Neural cell (in vitro differentiated cells): ENCODE data around the gene C19orf85. TPM values are rescaled to one million over a fixed set of nuclear protein-coding genes. Genes with fewer than 3 reads are reported as not detected.

ENCODE experiments used
- H2AFZ ChIP-seq: fragments of 200-600, 300-800 bp; sonication (generic), shearing (Covaris generic); 2 replicates; pipeline ENCODE4 v1.6.0; 2014; ENCODE audit warnings: low read depth, mild to moderate bottlenecking, antibody characterized with exemption, low read length, moderate library complexity
- H3F3A ChIP-seq: fragments of 200-600 bp; shearing (Covaris generic); 2 replicates; pipeline ENCODE4 v1.6.1; 2016; ENCODE audit warnings: mild to moderate bottlenecking, moderate library complexity, mixed read lengths, antibody characterized with exemption, low read length; ENCODE audit not compliant: insufficient read depth, poor library complexity, severe bottlenecking
- H3K27ac ChIP-seq: fragments of 200-600, 300-800 bp; sonication (generic), shearing (Covaris generic); 2 replicates; pipeline ENCODE4 v1.5.1; 2014; ENCODE audit warnings: mild to moderate bottlenecking, low read length, moderate library complexity
- H3K27me3 ChIP-seq: fragments of 300-800, 200-600 bp; sonication (generic), shearing (Covaris generic); 2 replicates; pipeline ENCODE4 v1.6.0; 2014; ENCODE audit warnings: mild to moderate bottlenecking, low read depth, low read length, moderate library complexity; ENCODE audit not compliant: insufficient read depth
- H3K36me3 ChIP-seq: fragments of 300-800, 200-600 bp; sonication (generic), shearing (Covaris generic); 2 replicates; pipeline ENCODE4 v1.5.1; 2014; ENCODE audit warnings: mild to moderate bottlenecking, antibody characterized with exemption, low read length, moderate library complexity; ENCODE audit not compliant: insufficient read depth
- H3K4me2 ChIP-seq: fragments of 300-800, 200-600 bp; sonication (generic), shearing (Covaris generic); 2 replicates; pipeline ENCODE4 v1.6.0; 2014; ENCODE audit warnings: mild to moderate bottlenecking, low read length
- H3K4me3 ChIP-seq: fragments of 300-800, 200-600 bp; sonication (generic), shearing (Covaris generic); 2 replicates; pipeline ENCODE4 v1.5.1; 2014; ENCODE audit warnings: mild to moderate bottlenecking, low read length, moderate library complexity
- H3K79me2 ChIP-seq: fragments of 200-600 bp; shearing (Covaris generic); replicated peaks from 2 replicates; pipeline ENCODE4 v1.6.0; 2014; ENCODE audit warnings: mild to moderate bottlenecking, low read length, moderate library complexity; ENCODE audit not compliant: insufficient read depth
- H3K9ac ChIP-seq: fragments of 300-800, 200-600 bp; sonication (generic), shearing (Covaris generic); 2 replicates; pipeline ENCODE4 v1.6.1; 2016; ENCODE audit warnings: mild to moderate bottlenecking, low read length, mixed read lengths
- H3K9me2 ChIP-seq: fragments of 200-600 bp; shearing (Covaris generic); 2 replicates; pipeline ENCODE4 v1.6.1; 2016; ENCODE audit warnings: mild to moderate bottlenecking, low read length, mixed read lengths; ENCODE audit not compliant: insufficient read depth
- H3K9me3 ChIP-seq: fragments of 200-600, 300-800 bp; sonication (generic), shearing (Covaris generic); 2 replicates; pipeline ENCODE4 v1.6.1; 2016; ENCODE audit warnings: mild to moderate bottlenecking, mixed run types, low read length, moderate library complexity, mixed read lengths
- H4K20me1 ChIP-seq: fragments of 200-600 bp; shearing (Covaris generic); 2 replicates; pipeline ENCODE4 v1.6.1; 2016; ENCODE audit warnings: mild to moderate bottlenecking, mixed run types; ENCODE audit not compliant: insufficient read depth
- CTCF ChIP-seq: fragments of 450-650 bp; IDR thresholded peaks from 2 replicates; pipeline ENCODE4 v1.5.1; 2014; ENCODE audit warnings: antibody characterized with exemption, mild to moderate bottlenecking, moderate library complexity; ENCODE audit not compliant: poor library complexity, severe bottlenecking
- EP300 ChIP-seq: fragments of 450-650 bp; conservative IDR thresholded peaks from 2 replicates; pipeline ENCODE4 v1.6.1; 2014; ENCODE audit warnings: antibody characterized with exemption, mild to moderate bottlenecking, moderate library complexity; ENCODE audit not compliant: poor library complexity, severe bottlenecking
- EZH2 ChIP-seq: fragments of 200-600, 300-800 bp; shearing (Covaris generic), sonication (generic); IDR thresholded peaks from 2 replicates; pipeline ENCODE4 v1.6.1; 2014; ENCODE audit warnings: antibody characterized with exemption, low read length, borderline replicate concordance, mild to moderate bottlenecking; ENCODE audit not compliant: insufficient read depth, poor library complexity, severe bottlenecking
- MXI1 ChIP-seq: fragments of 450-650 bp; conservative IDR thresholded peaks from 2 replicates; pipeline ENCODE4 v1.6.1; 2014; ENCODE audit warnings: antibody characterized with exemption, mild to moderate bottlenecking; ENCODE audit not compliant: poor library complexity, severe bottlenecking
- POLR2AphosphoS5 ChIP-seq: IDR thresholded peaks from 2 replicates; pipeline ENCODE4 v1.6.1; 2012
- RAD21 ChIP-seq: fragments of 450-650 bp; conservative IDR thresholded peaks from 2 replicates; pipeline ENCODE4 v1.6.1; 2014; ENCODE audit warnings: antibody characterized with exemption, mild to moderate bottlenecking, moderate library complexity
- REST ChIP-seq: IDR thresholded peaks from 2 replicates; pipeline ENCODE4 v1.6.1; 2012; ENCODE audit warnings: borderline replicate concordance
- SMC3 ChIP-seq: fragments of 450-650 bp; conservative IDR thresholded peaks from 2 replicates; pipeline ENCODE4 v1.6.1; 2014; ENCODE audit warnings: antibody characterized with exemption, mild to moderate bottlenecking, moderate library complexity; ENCODE audit not compliant: poor library complexity
- TAF1 ChIP-seq: IDR thresholded peaks from 2 replicates; pipeline ENCODE4 v1.6.1; 2012; ENCODE audit warnings: low read depth
- polyA plus RNA-seq: library from polyadenylated mRNA; depleted of rRNA; stranded (reverse); fragments of >200 nt; gene quantifications from 2 replicates; pipeline ENCODE4 v1.2.3, GENCODE V29; 2014

C19orf85 gene
- polyA plus RNA-seq, 1 donor from 2014 or later = 0.19 TPM

GRCh38 chr19:55460670-55461258 is 3.8 kb downstream of the C19orf85 start:
- Histone ChIP-seq H3K36me3 (no peaks in the 10 kb centered on the region), H3K9ac (peak overlapping the region; percentile 78), H2AFZ (peak overlapping the region; percentile 65), H4K20me1 (no peaks in the 10 kb centered on the region), H3K79me2 (no peaks in the 10 kb centered on the region), H3F3A (no peaks in the 10 kb centered on the region), H3K27ac (peak overlapping the region; percentile 11), H3K4me2 (peak overlapping the region; percentile 78), H3K27me3 (no peaks in the 10 kb centered on the region), H3K9me2 (no peaks in the 10 kb centered on the region), H3K9me3 (no peaks in the 10 kb centered on the region), H3K4me3 (peak overlapping the region; percentile 97)
- TF ChIP-seq SMC3 = no peak
- TF ChIP-seq MXI1 = no peak
- no peak for TF ChIP-seq POLR2AphosphoS5

- H3K9me2 ChIP-seq = no peaks in the 10 kb centered on the region
- H4K20me1 ChIP-seq = no peaks in the 10 kb centered on the region
- no peaks in the 10 kb centered on the region for H3K9me3 ChIP-seq
- no peak overlapping the region for H3K4me2 ChIP-seq
- H3K27ac ChIP-seq = no peak overlapping the region
- H3K36me3 ChIP-seq = no peaks in the 10 kb centered on the region
- H3K79me2 ChIP-seq = no peaks in the 10 kb centered on the region
- no peaks in the 10 kb centered on the region for H3F3A ChIP-seq
- peak overlapping the region; percentile 97 for H3K4me3 ChIP-seq
- no peak overlapping the region for H2AFZ ChIP-seq
- TF ChIP-seq RAD21 (no peak), EP300 (no peak), EZH2 (no peak), TAF1 (no peak), SMC3 (no peak), MXI1 (no peak), POLR2AphosphoS5 (no peak), CTCF (no peak), REST (no peak)
- no peaks in the 10 kb centered on the region for H3K27me3 ChIP-seq
- H3K9ac ChIP-seq = no peak overlapping the region
These were observed 4.4 kb downstream of the C19orf85 start for GRCh38 chr19:55459950-55460657.
